Measurements from ENCODE around the gene IGDCC3.
"Not testable (repeated sequence)": the region's sequence is repeated elsewhere in the genome, so short reads cannot be mapped to it uniquely, and the experiment has no call there.

Gene IGDCC3

DNA sequence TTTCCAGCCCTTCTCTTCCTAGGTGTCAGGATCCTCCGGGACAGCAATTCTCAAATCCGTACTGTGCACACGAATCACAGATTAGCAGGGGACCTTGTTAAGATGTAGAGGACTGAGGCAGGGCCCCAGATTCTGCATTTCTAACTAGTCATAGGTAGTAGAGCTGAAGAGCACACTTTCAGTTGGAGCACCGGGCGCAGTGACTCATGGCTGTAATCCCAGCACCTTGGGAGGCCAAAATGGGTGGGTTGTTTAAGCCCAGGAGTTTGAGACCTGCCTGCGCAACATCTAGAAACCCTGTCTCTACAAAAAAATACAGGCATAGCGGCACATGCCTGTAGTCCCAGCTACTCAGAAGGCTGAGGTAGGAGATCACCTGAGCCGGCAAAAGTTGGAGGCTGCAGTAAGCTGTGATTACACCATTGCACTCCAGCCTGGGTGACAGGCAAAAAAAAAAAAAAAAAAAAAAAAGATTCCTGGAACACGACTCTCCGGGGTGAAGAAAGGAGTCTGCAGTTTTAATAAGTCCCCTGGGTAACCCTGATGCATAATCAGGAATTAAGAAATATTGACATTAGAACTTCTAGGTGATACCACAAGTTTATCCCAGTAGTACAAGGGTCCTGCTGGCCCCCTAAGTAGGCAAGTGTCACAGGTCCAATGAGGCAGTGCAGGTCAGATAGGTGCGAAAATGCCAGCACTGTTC lies 21.4 kb upstream of the IGDCC3 start:
- DNase-seq (ENCODE audit: low read depth), result no peak
- no peak overlapping the region for H3K4me3 ChIP-seq (ENCODE audit: low read depth, low read length)
- TF ChIP-seq, protein P1, sequence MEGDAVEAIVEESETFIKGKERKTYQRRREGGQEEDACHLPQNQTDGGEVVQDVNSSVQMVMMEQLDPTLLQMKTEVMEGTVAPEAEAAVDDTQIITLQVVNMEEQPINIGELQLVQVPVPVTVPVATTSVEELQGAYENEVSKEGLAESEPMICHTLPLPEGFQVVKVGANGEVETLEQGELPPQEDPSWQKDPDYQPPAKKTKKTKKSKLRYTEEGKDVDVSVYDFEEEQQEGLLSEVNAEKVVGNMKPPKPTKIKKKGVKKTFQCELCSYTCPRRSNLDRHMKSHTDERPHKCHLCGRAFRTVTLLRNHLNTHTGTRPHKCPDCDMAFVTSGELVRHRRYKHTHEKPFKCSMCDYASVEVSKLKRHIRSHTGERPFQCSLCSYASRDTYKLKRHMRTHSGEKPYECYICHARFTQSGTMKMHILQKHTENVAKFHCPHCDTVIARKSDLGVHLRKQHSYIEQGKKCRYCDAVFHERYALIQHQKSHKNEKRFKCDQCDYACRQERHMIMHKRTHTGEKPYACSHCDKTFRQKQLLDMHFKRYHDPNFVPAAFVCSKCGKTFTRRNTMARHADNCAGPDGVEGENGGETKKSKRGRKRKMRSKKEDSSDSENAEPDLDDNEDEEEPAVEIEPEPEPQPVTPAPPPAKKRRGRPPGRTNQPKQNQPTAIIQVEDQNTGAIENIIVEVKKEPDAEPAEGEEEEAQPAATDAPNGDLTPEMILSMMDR (IDR thresholded peaks at IDR 0.05; ENCODE audit: low read depth, low read length), result no peak
- TF ChIP-seq, protein P2, sequence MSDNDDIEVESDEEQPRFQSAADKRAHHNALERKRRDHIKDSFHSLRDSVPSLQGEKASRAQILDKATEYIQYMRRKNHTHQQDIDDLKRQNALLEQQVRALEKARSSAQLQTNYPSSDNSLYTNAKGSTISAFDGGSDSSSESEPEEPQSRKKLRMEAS (IDR thresholded peaks at IDR 0.05; ENCODE audit: low read depth, low read length), result no peak
- TF ChIP-seq POLR2A (IDR thresholded peaks at IDR 0.05; ENCODE audit: extremely low read depth, insufficient read length), result no peak
- TF ChIP-seq MYC (IDR thresholded peaks at IDR 0.05; ENCODE audit: low read depth, low read length), result no peak

DNA sequence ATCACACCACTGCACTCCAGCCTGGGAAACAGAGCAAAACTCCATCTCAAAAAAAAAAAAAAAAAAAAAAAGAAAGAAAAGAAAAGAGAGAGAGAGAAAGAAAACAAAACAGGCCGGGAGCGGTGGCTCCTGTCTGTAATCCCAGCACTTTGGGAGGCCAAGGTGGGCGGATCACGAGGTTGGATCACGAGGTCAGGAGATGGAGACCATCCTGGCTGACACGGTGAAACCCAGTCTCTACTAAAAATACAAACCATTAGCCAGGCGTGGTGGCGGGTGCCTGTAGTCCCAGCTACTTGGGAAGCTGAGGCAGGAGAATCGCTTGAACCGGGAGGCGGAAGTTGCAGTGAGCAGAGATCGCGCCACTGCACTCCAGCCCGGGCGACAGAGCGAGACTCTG lies 20.7 kb upstream of the IGDCC3 start:
- H3K4me3 ChIP-seq (ENCODE audit: low read depth, low read length); DNase-seq (ENCODE audit: low read depth): not testable (repeated sequence)

GRCh38 chr15:65396965-65397317 lies 19.1 kb upstream of the IGDCC3 start:
- TF ChIP-seq, protein P1 (IDR thresholded peaks at IDR 0.05; ENCODE audit: low read depth, low read length), result no peak
- TF ChIP-seq MYC (IDR thresholded peaks at IDR 0.05; ENCODE audit: low read depth, low read length), result no peak
- TF ChIP-seq, protein P2 (IDR thresholded peaks at IDR 0.05; ENCODE audit: low read depth, low read length), result no peak
- TF ChIP-seq POLR2A (IDR thresholded peaks at IDR 0.05; ENCODE audit: extremely low read depth, insufficient read length), result no peak
- no peak for DNase-seq (ENCODE audit: low read depth)
- H3K4me3 ChIP-seq (ENCODE audit: low read depth, low read length), result no peak overlapping the region

- TF ChIP-seq, protein P2 (IDR thresholded peaks at IDR 0.05; ENCODE audit: low read depth, low read length), result no peak
- TF ChIP-seq, protein P1 (IDR thresholded peaks at IDR 0.05; ENCODE audit: low read depth, low read length), result no peak
- no peak for TF ChIP-seq POLR2A (IDR thresholded peaks at IDR 0.05; ENCODE audit: extremely low read depth, insufficient read length)
- TF ChIP-seq MYC (IDR thresholded peaks at IDR 0.05; ENCODE audit: low read depth, low read length), result no peak
- no peak for DNase-seq (ENCODE audit: low read depth)
- H3K4me3 ChIP-seq (ENCODE audit: low read depth, low read length), result no peak overlapping the region
Observed at GRCh38 chr15:65396283-65396964, 18.6 kb upstream of the IGDCC3 start.

- H3K4me3 ChIP-seq (ENCODE audit: low read depth, low read length), result no peak overlapping the region
- no peak for DNase-seq (ENCODE audit: low read depth)
Observed at GRCh38 chr15:65395567-65396202, 17.9 kb upstream of the IGDCC3 start.

More at GRCh38 chr15:65395567-65396202, 17.9 kb upstream of the IGDCC3 start:
- TF ChIP-seq MYC (IDR thresholded peaks at IDR 0.05; ENCODE audit: low read depth, low read length) (no peak), POLR2A (IDR thresholded peaks at IDR 0.05; ENCODE audit: extremely low read depth, insufficient read length) (no peak)
- TF ChIP-seq, protein P2 (IDR thresholded peaks at IDR 0.05; ENCODE audit: low read depth, low read length), result no peak
- TF ChIP-seq, protein P1 (IDR thresholded peaks at IDR 0.05; ENCODE audit: low read depth, low read length), result no peak

All from NB4 (cell line).